ENCODE data around the gene ZBTB26. TPM values are rescaled to one million over a fixed set of nuclear protein-coding genes. Genes with fewer than 3 reads are reported as not detected.
A peak's percentile ranks its signal among the peaks of the same experiment; 100 is the strongest.

ZBTB26 gene
- total RNA-seq, 3 donors from 2014 or later, result 6.7 to 12.0 (median 7.2) TPM

DNA sequence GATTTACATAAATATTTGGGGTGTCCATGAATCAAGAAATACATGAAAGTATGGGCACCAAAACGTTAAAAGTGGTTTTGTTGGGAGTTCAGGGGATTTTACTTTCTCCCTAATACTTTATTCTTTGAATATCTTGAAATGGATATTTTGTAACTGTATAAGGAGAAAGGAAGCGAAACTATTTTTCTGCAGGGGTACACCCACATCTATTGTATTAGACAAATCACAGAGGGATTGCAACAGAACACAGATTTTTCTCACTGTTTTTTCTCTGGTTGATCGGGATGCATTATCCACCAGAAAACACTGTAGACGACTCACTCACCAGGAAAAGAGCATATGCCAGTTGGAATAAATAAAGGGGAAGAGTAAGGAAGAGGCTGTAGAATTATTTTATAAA lies 8.3 kb upstream of the ZBTB26 start:
- Histone ChIP-seq H3K27me3 (no peaks in the 10 kb centered on the region), H3K4me1 (no peaks in the 10 kb centered on the region), H3K27ac (peak overlapping the region in 1 of 2 donors; percentile 98), H3K9me3 (no peaks in the 10 kb centered on the region), H3K36me3 (no peaks in the 10 kb centered on the region), H3K4me3 (no peak overlapping the region)
- TF ChIP-seq, protein P1, sequence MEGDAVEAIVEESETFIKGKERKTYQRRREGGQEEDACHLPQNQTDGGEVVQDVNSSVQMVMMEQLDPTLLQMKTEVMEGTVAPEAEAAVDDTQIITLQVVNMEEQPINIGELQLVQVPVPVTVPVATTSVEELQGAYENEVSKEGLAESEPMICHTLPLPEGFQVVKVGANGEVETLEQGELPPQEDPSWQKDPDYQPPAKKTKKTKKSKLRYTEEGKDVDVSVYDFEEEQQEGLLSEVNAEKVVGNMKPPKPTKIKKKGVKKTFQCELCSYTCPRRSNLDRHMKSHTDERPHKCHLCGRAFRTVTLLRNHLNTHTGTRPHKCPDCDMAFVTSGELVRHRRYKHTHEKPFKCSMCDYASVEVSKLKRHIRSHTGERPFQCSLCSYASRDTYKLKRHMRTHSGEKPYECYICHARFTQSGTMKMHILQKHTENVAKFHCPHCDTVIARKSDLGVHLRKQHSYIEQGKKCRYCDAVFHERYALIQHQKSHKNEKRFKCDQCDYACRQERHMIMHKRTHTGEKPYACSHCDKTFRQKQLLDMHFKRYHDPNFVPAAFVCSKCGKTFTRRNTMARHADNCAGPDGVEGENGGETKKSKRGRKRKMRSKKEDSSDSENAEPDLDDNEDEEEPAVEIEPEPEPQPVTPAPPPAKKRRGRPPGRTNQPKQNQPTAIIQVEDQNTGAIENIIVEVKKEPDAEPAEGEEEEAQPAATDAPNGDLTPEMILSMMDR (IDR thresholded peaks at IDR 0.05), result no peak
- TF ChIP-seq POLR2AphosphoS5 (IDR thresholded peaks at IDR 0.05) (no peak), POLR2A (IDR thresholded peaks at IDR 0.05) (no peak)
- DNase-seq (ENCODE audit: low spot score in 2 of 2), result no peak
- intact Hi-C loops (cut with DNase I; ENCODE audit: low total_unique reads), result no loop called here

DNA sequence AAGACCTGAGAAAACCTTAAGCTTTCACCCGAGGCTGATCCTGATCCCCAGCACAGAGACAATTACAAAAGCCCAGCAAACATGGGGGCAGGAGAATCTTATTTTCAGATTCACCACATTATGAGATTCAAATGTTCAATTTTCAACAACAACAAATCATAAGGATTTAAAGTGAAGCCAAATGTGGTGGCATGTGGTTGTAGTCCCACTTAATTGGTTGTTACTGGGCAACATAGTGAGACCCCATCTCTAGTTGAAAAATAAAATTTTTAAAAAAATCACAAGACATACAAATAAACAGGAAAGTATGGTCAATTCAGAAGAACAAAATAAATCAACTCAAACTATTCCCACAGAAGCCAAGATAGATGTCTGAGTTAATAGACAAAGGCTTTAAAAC lies 5.6 kb upstream of the ZBTB26 start:
- no peak for TF ChIP-seq POLR2A (IDR thresholded peaks at IDR 0.05)
- TF ChIP-seq, protein P1 (IDR thresholded peaks at IDR 0.05), result no peak
- peaks cover 4 to 9% of the 10 kb centered on the region in 2 donors for H3K4me1 ChIP-seq
- no peaks in the 10 kb centered on the region for H3K36me3 ChIP-seq
- H3K27ac ChIP-seq, result no peak overlapping the region
- H3K27me3 ChIP-seq, result no peaks in the 10 kb centered on the region
- no peak overlapping the region for H3K4me3 ChIP-seq
- no peaks in the 10 kb centered on the region for H3K9me3 ChIP-seq
- intact Hi-C loops (cut with DNase I; ENCODE audit: low total_unique reads), result no loop called here
- no peak for DNase-seq (ENCODE audit: low spot score in 2 of 2)

DNA sequence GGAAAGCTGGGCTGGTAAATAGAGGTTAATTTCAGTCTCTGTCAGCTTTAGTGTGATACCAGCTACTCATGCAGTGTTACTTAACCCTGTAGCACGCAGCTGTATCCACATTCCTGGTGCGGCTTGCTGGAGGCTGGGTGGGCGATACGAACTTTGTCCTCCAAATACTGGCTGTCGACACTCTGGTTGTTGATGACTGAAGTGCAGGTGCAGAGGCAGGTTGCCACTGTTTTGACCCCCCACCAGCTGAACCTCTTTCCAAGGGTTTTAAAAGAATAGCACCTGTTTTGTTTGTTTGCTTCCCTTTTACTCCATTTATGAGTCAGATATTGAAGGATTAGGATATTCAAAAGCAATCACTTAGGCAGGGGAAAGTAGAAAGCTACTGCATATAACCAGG lies 5.2 kb upstream of the ZBTB26 start:
- Histone ChIP-seq H3K36me3 (no peaks in the 10 kb centered on the region), H3K27ac (no peak overlapping the region), H3K4me1 (peaks cover 4 to 9% of the 10 kb centered on the region in 2 donors), H3K9me3 (no peaks in the 10 kb centered on the region), H3K27me3 (no peaks in the 10 kb centered on the region), H3K4me3 (no peak overlapping the region)
- no peak for DNase-seq (ENCODE audit: low spot score in 2 of 2)
- intact Hi-C loops (cut with DNase I; ENCODE audit: low total_unique reads), result no loop called here
- TF ChIP-seq, protein P1 (IDR thresholded peaks at IDR 0.05), result no peak
- TF ChIP-seq POLR2AphosphoS5 (IDR thresholded peaks at IDR 0.05) (no peak), POLR2A (IDR thresholded peaks at IDR 0.05) (no peak)

DNA sequence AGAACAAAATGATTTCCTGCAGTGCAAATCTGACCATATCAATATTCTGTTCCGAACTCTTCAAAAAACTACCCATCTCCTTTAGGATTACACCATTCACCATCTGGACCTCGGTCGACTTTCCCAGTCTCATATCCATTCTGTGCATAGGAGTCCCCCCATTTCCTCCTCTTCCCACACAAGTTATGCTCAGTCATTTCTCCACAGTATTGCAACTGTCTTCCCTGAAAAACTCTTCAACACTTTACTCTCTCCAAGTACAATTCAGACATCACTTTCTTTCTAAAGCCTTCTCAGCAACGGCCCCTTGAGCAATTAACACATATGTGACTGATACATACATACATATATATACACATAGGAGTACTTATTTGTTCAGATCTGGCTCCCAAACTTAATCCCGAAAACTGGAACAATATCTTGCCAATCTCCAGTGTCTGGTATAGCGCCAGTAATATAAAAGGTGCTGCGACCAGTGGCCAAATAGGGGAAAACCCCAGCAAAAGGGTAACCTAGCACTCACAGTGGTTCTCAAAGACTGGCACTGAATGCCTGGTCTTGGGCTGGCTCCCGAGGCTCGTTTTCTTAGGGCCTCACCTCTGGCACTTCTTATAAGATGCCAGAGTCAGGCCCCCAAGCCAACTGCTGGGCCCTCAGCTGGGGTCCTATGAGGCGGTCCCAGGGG lies 629 bp downstream of the ZBTB26 start:
- Histone ChIP-seq H3K9me3 (no peaks in the 10 kb centered on the region), H3K4me3 (peak overlapping the region; percentile 78 to 98 (median 89)), H3K4me1 (peaks cover 4 to 9% of the 10 kb centered on the region in 2 donors), H3K27ac (peak overlapping the region; percentile 87 to 93), H3K36me3 (no peaks in the 10 kb centered on the region), H3K27me3 (no peaks in the 10 kb centered on the region)
- DNase-seq (ENCODE audit: low spot score in 2 of 2), result no peak
- TF ChIP-seq POLR2A (IDR thresholded peaks at IDR 0.05) (no peak), POLR2AphosphoS5 (IDR thresholded peaks at IDR 0.05) (no peak)
- TF ChIP-seq, protein P1 (IDR thresholded peaks at IDR 0.05), result no peak
- intact Hi-C loops (cut with DNase I; ENCODE audit: low total_unique reads), result no loop called here

DNA sequence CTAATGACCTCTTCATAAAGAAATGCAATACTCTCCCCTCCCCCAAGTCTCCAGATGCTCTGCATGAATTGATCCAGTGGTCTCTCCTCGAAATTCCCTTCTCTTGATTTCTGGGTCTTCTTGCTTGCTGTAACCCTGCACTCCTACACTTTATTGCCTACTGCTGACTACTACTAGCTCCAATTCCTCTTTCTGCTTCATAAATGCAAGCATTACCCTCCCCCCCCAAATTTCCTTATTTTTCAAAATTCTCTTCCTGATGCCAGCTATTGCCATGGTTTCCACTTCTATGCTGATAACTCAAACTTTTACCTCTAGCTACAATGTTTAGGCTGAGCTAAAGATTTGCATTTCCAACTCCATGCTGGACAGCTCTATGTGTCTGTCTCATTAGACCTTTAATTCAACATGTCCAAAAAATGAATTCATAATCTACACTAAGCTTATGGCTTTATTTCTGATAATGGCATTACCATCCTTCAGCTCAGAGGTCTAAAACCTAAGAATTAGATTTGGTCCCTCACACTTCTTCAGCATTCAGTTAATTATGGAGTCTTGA lies 1.4 kb downstream of the ZBTB26 start:
- TF ChIP-seq, protein P1 (IDR thresholded peaks at IDR 0.05), result no peak
- no peak for TF ChIP-seq POLR2AphosphoS5 (IDR thresholded peaks at IDR 0.05)
- no peak for TF ChIP-seq POLR2A (IDR thresholded peaks at IDR 0.05)
- intact Hi-C loops (cut with DNase I; ENCODE audit: low total_unique reads), result no loop called here
- H3K27ac ChIP-seq, result no peak overlapping the region
- peaks cover 4 to 9% of the 10 kb centered on the region in 2 donors for H3K4me1 ChIP-seq
- no peaks in the 10 kb centered on the region for H3K27me3 ChIP-seq
- no peaks in the 10 kb centered on the region for H3K9me3 ChIP-seq
- no peak overlapping the region for H3K4me3 ChIP-seq
- DNase-seq (ENCODE audit: low spot score in 2 of 2), result no peak
- no peaks in the 10 kb centered on the region for H3K36me3 ChIP-seq
